ENCODE measurements around the gene PTEN.

Gene PTEN

GRCh38 chr10:87942884-87943527 lies 79.6 kb downstream of the PTEN start:
- Histone ChIP-seq H3K9me3 (ENCODE audit: control insufficient read depth, insufficient read depth, low read length) (no peaks in the 10 kb centered on the region), H3K27me3 (ENCODE audit: control insufficient read depth, insufficient read depth, low read length) (no peaks in the 10 kb centered on the region), H3K36me3 (ENCODE audit: control insufficient read depth, insufficient read depth, low read length) (no peaks in the 10 kb centered on the region; the same call in 1 of the 2 replicates), H3K4me1 (ENCODE audit: control insufficient read depth, insufficient read depth, low read length) (no peaks in the 10 kb centered on the region), H3K27ac (ENCODE audit: low read length) (no peak overlapping the region), H3K4me3 (ENCODE audit: low read length) (no peak overlapping the region)
- WGBS (ENCODE audit: insufficient coverage, insufficient read length) = no CpG with 5 or more reads among the region's 1 CpG
- no peak for DNase-seq (ENCODE audit: low read depth, low spot score)

GRCh38 chr10:87945984-87946383 lies 82.6 kb downstream of the PTEN start:
- H3K4me3 ChIP-seq (ENCODE audit: low read length) = no peak overlapping the region
- H3K4me1 ChIP-seq (ENCODE audit: control insufficient read depth, insufficient read depth, low read length) = no peaks in the 10 kb centered on the region
- DNase-seq (ENCODE audit: low read depth, low spot score) = no peak
- no peaks in the 10 kb centered on the region; the same call in 1 of the 2 replicates for H3K36me3 ChIP-seq (ENCODE audit: control insufficient read depth, insufficient read depth, low read length)
- H3K27me3 ChIP-seq (ENCODE audit: control insufficient read depth, insufficient read depth, low read length) = no peaks in the 10 kb centered on the region
- no peaks in the 10 kb centered on the region for H3K9me3 ChIP-seq (ENCODE audit: control insufficient read depth, insufficient read depth, low read length)
- WGBS (ENCODE audit: insufficient coverage, insufficient read length) = no CpG with 5 or more reads among the region's 6 CpGs
- no peak overlapping the region for H3K27ac ChIP-seq (ENCODE audit: low read length)

- Histone ChIP-seq H3K36me3 (ENCODE audit: control insufficient read depth, insufficient read depth, low read length) (no peaks in the 10 kb centered on the region), H3K4me3 (ENCODE audit: low read length) (no peak overlapping the region), H3K27me3 (ENCODE audit: control insufficient read depth, insufficient read depth, low read length) (no peaks in the 10 kb centered on the region), H3K4me1 (ENCODE audit: control insufficient read depth, insufficient read depth, low read length) (no peaks in the 10 kb centered on the region), H3K9me3 (ENCODE audit: control insufficient read depth, insufficient read depth, low read length) (no peaks in the 10 kb centered on the region), H3K27ac (ENCODE audit: low read length) (no peak overlapping the region)
- WGBS (ENCODE audit: insufficient coverage, insufficient read length) = no CpG with 5 or more reads among the region's 2 CpGs
- DNase-seq (ENCODE audit: low read depth, low spot score) = no peak
Measured at GRCh38 chr10:87952612-87953011, 89.2 kb downstream of the PTEN start.

GRCh38 chr10:87956055-87956454 lies 92.6 kb downstream of the PTEN start:
- Histone ChIP-seq H3K36me3 (ENCODE audit: control insufficient read depth, insufficient read depth, low read length) (no peaks in the 10 kb centered on the region), H3K9me3 (ENCODE audit: control insufficient read depth, insufficient read depth, low read length) (no peaks in the 10 kb centered on the region), H3K27me3 (ENCODE audit: control insufficient read depth, insufficient read depth, low read length) (no peaks in the 10 kb centered on the region), H3K4me3 (ENCODE audit: low read length) (no peak overlapping the region), H3K27ac (ENCODE audit: low read length) (no peak overlapping the region), H3K4me1 (ENCODE audit: control insufficient read depth, insufficient read depth, low read length) (no peaks in the 10 kb centered on the region)
- DNase-seq (ENCODE audit: low read depth, low spot score) = no peak

- WGBS (ENCODE audit: insufficient coverage, insufficient read length) = no CpG with 5 or more reads among the region's 5 CpGs
- Histone ChIP-seq H3K4me1 (ENCODE audit: control insufficient read depth, insufficient read depth, low read length) (no peaks in the 10 kb centered on the region), H3K27ac (ENCODE audit: low read length) (no peak overlapping the region), H3K9me3 (ENCODE audit: control insufficient read depth, insufficient read depth, low read length) (no peaks in the 10 kb centered on the region), H3K4me3 (ENCODE audit: low read length) (no peak overlapping the region), H3K27me3 (ENCODE audit: control insufficient read depth, insufficient read depth, low read length) (no peaks in the 10 kb centered on the region), H3K36me3 (ENCODE audit: control insufficient read depth, insufficient read depth, low read length) (no peaks in the 10 kb centered on the region)
- DNase-seq (ENCODE audit: low read depth, low spot score) = no peak
Measured at GRCh38 chr10:87957702-87958101, 94.3 kb downstream of the PTEN start.

- H3K36me3 ChIP-seq (ENCODE audit: control insufficient read depth, insufficient read depth, low read length) = no peaks in the 10 kb centered on the region
- no peaks in the 10 kb centered on the region for H3K9me3 ChIP-seq (ENCODE audit: control insufficient read depth, insufficient read depth, low read length)
- WGBS (ENCODE audit: insufficient coverage, insufficient read length) = 100% methylated on average over 2 of the region's 4 CpGs
- no peak overlapping the region for H3K4me3 ChIP-seq (ENCODE audit: low read length)
- no peaks in the 10 kb centered on the region for H3K4me1 ChIP-seq (ENCODE audit: control insufficient read depth, insufficient read depth, low read length)
- DNase-seq (ENCODE audit: low read depth, low spot score) = no peak
- no peak overlapping the region for H3K27ac ChIP-seq (ENCODE audit: low read length)
- no peaks in the 10 kb centered on the region for H3K27me3 ChIP-seq (ENCODE audit: control insufficient read depth, insufficient read depth, low read length)
Measured at GRCh38 chr10:87960230-87960629, 96.8 kb downstream of the PTEN start.

GRCh38 chr10:87961314-87961713 lies 97.9 kb downstream of the PTEN start:
- no peak overlapping the region for H3K27ac ChIP-seq (ENCODE audit: low read length)
- no CpG with 5 or more reads among the region's 2 CpGs for WGBS (ENCODE audit: insufficient coverage, insufficient read length)
- no peak for DNase-seq (ENCODE audit: low read depth, low spot score)
- no peaks in the 10 kb centered on the region for H3K9me3 ChIP-seq (ENCODE audit: control insufficient read depth, insufficient read depth, low read length)
- H3K27me3 ChIP-seq (ENCODE audit: control insufficient read depth, insufficient read depth, low read length) = no peaks in the 10 kb centered on the region
- no peaks in the 10 kb centered on the region for H3K4me1 ChIP-seq (ENCODE audit: control insufficient read depth, insufficient read depth, low read length)
- H3K36me3 ChIP-seq (ENCODE audit: control insufficient read depth, insufficient read depth, low read length) = no peaks in the 10 kb centered on the region
- H3K4me3 ChIP-seq (ENCODE audit: low read length) = no peak overlapping the region

GRCh38 chr10:87966459-87966858 lies 103.0 kb downstream of the PTEN start:
- Histone ChIP-seq H3K4me3 (ENCODE audit: low read length) (no peak overlapping the region), H3K27me3 (ENCODE audit: control insufficient read depth, insufficient read depth, low read length) (no peaks in the 10 kb centered on the region), H3K4me1 (ENCODE audit: control insufficient read depth, insufficient read depth, low read length) (no peaks in the 10 kb centered on the region; the same call in 1 of the 2 replicates), H3K27ac (ENCODE audit: low read length) (no peak overlapping the region), H3K9me3 (ENCODE audit: control insufficient read depth, insufficient read depth, low read length) (no peaks in the 10 kb centered on the region), H3K36me3 (ENCODE audit: control insufficient read depth, insufficient read depth, low read length) (no peaks in the 10 kb centered on the region)
- no CpG with 5 or more reads among the region's 2 CpGs for WGBS (ENCODE audit: insufficient coverage, insufficient read length)
- no peak for DNase-seq (ENCODE audit: low read depth, low spot score)

- Histone ChIP-seq H3K4me3 (ENCODE audit: low read length) (no peak overlapping the region), H3K36me3 (ENCODE audit: control insufficient read depth, insufficient read depth, low read length) (no peaks in the 10 kb centered on the region), H3K27me3 (ENCODE audit: control insufficient read depth, insufficient read depth, low read length) (no peaks in the 10 kb centered on the region), H3K27ac (ENCODE audit: low read length) (no peak overlapping the region), H3K9me3 (ENCODE audit: control insufficient read depth, insufficient read depth, low read length) (no peaks in the 10 kb centered on the region; the same call in 1 of the 2 replicates), H3K4me1 (ENCODE audit: control insufficient read depth, insufficient read depth, low read length) (peaks cover 3% of the 10 kb centered on the region; the same call in 1 of the 2 replicates)
- no peak for DNase-seq (ENCODE audit: low read depth, low spot score)
Measured at GRCh38 chr10:87973635-87974034, 110.2 kb downstream of the PTEN start.

- WGBS (ENCODE audit: insufficient coverage, insufficient read length) = no CpG with 5 or more reads among the region's 3 CpGs
- no peak for DNase-seq (ENCODE audit: low read depth, low spot score)
- no peak overlapping the region for H3K4me3 ChIP-seq (ENCODE audit: low read length)
- no peak overlapping the region for H3K27ac ChIP-seq (ENCODE audit: low read length)
- no peaks in the 10 kb centered on the region for H3K27me3 ChIP-seq (ENCODE audit: control insufficient read depth, insufficient read depth, low read length)
- peaks cover 3% of the 10 kb centered on the region; the same call in 1 of the 2 replicates for H3K4me1 ChIP-seq (ENCODE audit: control insufficient read depth, insufficient read depth, low read length)
- H3K36me3 ChIP-seq (ENCODE audit: control insufficient read depth, insufficient read depth, low read length) = no peaks in the 10 kb centered on the region
- H3K9me3 ChIP-seq (ENCODE audit: control insufficient read depth, insufficient read depth, low read length) = no peaks in the 10 kb centered on the region; the same call in 1 of the 2 replicates
Measured at GRCh38 chr10:87974130-87974529, 110.7 kb downstream of the PTEN start.

- H3K4me1 ChIP-seq (ENCODE audit: control insufficient read depth, insufficient read depth, low read length) = peaks cover 3% of the 10 kb centered on the region; the same call in 1 of the 2 replicates
- no peak overlapping the region for H3K4me3 ChIP-seq (ENCODE audit: low read length)
- no peaks in the 10 kb centered on the region; the same call in 1 of the 2 replicates for H3K9me3 ChIP-seq (ENCODE audit: control insufficient read depth, insufficient read depth, low read length)
- no peaks in the 10 kb centered on the region for H3K27me3 ChIP-seq (ENCODE audit: control insufficient read depth, insufficient read depth, low read length)
- no peaks in the 10 kb centered on the region for H3K36me3 ChIP-seq (ENCODE audit: control insufficient read depth, insufficient read depth, low read length)
- DNase-seq (ENCODE audit: low read depth, low spot score) = no peak
- no CpG with 5 or more reads among the region's 1 CpG for WGBS (ENCODE audit: insufficient coverage, insufficient read length)
- H3K27ac ChIP-seq (ENCODE audit: low read length) = peak overlapping the region; percentile 13
Measured at GRCh38 chr10:87974769-87975168, 111.3 kb downstream of the PTEN start.

All from iPS DF 6.9 (cell line).